Measurements from ENCODE around the gene PHF23.

DNA sequence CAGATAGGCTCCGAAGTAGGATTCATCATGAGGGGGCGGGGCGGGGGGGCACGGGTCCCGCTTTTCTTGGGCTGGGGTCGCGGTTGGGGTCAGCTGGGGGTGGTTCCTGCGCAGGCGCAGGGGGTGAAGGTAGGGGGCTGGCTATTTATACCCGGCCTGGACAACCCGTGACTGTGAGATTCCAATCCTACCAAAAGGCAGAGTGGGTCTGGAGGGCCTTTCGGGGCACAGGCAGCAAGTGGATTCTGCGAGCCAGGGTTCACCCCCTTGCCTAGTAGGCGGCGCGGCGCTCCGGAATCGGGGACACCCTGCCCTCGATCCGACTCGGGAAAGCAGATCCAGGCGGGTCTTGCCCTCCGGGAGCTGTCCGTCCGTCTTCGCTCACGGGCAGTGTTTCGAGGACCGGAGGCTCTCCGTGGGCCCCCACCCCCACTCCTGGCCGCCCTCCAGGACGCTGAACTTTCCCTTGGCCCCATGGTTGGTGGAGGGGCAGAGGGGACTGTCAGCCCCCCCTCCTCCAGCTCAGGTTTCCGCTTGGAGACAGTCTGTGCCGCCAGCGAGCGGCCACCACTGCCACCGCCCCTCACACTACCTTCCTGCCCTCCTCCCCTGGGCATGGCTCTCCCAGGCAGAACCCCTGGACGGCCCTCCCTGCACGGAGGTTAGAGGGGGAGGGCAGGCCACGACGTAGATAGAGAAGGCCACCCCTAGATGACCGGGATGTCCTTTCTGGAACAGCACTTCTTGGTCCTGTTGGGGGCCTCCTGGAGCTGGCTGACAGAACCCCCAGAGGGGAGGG, 42.9 kb upstream of the PHF23 start:
- TF ChIP-seq POLR2A (IDR thresholded peaks at IDR 0.05; ENCODE audit: low read length) (no peak), GATA1 (IDR thresholded peaks at IDR 0.05; ENCODE audit: low read depth, low read length) (no peak)

Data from erythroblast (primary cell).